Spleen (tissue), 7 donors: ENCODE data around the gene ASH1L.

Experiments used
- POLR2A ChIP-seq, 3 donors: fragments of 450-650 bp; IDR thresholded peaks; one replicate each; pipeline ENCODE4 v1.5.1; 2017; ENCODE audit warnings: antibody characterized with exemption in 3 of 3, mild to moderate bottlenecking in 1 of 3
- POLR2AphosphoS5 ChIP-seq, 3 donors: sonication (generic); formaldehyde crosslinking; IDR thresholded peaks; one replicate each; pipeline ENCODE4 v1.5.1; 2017; ENCODE audit warnings: antibody characterized with exemption in 3 of 3
- TF ChIP-seq, protein P1 (sequence below), 11 experiments: fragments of 200-600 bp in 7 of 11; fragments of 450-650 bp in 4 of 11; sonication (generic) in 4 of 11; IDR thresholded peaks in 8 of 11; conservative IDR thresholded peaks in 3 of 11; 1 replicate in 7 of 11; 2 replicates in 4 of 11; pipeline versions ENCODE4 v1.4.0 to v1.8.0; 2016 to 2021; ENCODE audit warnings: antibody characterized with exemption in 11 of 11, inconsistent platforms in 4 of 11, mild to moderate bottlenecking in 1 of 11
- donor health status: DM: no; HTN: no; CAD: no; lungs with moderate emphysema.
- donor health status: DM: no; HTN: no; CAD: no.
- donor health status: DM: no; HTN: no; CAD: no.

DNA sequence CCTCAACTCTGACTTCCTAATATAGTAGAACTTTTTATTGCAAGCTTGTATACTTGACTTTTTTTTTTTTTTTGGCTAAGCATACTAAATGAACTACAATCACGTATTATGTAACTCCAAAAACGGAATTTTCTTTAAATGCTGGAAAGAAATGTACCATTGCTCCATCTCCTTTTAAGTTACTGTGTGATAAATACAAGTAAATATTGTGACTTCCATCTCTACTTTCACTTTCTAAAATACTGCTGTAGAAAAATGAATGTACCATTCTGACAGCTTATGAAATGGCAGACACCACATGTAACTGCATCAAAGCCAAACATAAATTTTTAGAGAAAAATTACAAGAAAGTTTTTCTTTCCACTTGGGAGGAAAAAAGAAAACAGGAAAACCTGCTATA is 54.7 kb downstream of the ASH1L start:
- TF ChIP-seq, protein P1, sequence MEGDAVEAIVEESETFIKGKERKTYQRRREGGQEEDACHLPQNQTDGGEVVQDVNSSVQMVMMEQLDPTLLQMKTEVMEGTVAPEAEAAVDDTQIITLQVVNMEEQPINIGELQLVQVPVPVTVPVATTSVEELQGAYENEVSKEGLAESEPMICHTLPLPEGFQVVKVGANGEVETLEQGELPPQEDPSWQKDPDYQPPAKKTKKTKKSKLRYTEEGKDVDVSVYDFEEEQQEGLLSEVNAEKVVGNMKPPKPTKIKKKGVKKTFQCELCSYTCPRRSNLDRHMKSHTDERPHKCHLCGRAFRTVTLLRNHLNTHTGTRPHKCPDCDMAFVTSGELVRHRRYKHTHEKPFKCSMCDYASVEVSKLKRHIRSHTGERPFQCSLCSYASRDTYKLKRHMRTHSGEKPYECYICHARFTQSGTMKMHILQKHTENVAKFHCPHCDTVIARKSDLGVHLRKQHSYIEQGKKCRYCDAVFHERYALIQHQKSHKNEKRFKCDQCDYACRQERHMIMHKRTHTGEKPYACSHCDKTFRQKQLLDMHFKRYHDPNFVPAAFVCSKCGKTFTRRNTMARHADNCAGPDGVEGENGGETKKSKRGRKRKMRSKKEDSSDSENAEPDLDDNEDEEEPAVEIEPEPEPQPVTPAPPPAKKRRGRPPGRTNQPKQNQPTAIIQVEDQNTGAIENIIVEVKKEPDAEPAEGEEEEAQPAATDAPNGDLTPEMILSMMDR (IDR thresholded peaks at IDR 0.05 in 8 of 11, conservative IDR thresholded peaks at IDR 0.05 in 3 of 11), result no peak
- TF ChIP-seq POLR2A (IDR thresholded peaks at IDR 0.05) (no peak), POLR2AphosphoS5 (IDR thresholded peaks at IDR 0.05) (no peak)
